Activated CD4-positive, alpha-beta T cell treated with anti-CD3 and anti-CD28 coated beads, Interleukin-2, amount 10 ng/mL, durations not matched to agents 24 days and 14 days (primary cell): ENCODE measurements around the gene DNAJC1. TPM values are rescaled to one million over a fixed set of nuclear protein-coding genes. Genes with fewer than 3 reads are reported as not detected.
"Not testable (repeated sequence)": the region's sequence is repeated elsewhere in the genome, so short reads cannot be mapped to it uniquely, and the experiment has no call there.

Experiments
- DNase-seq: peaks from one replicate; pipeline ENCODE4 v3.0.0; 2022
- H3K27ac Mint-ChIP-seq: one replicate; pipeline ENCODE4 v1.8.0; 2022; ENCODE audit warnings: mild to moderate bottlenecking, mixed read lengths
- H3K27me3 Mint-ChIP-seq: one replicate; pipeline ENCODE4 v1.8.0; 2022; ENCODE audit warnings: mixed read lengths
- H3K36me3 Mint-ChIP-seq: one replicate; pipeline ENCODE4 v1.8.0; 2022; ENCODE audit warnings: low read depth, mild to moderate bottlenecking, mixed read lengths
- H3K4me1 Mint-ChIP-seq: one replicate; pipeline ENCODE4 v1.8.0; 2021; ENCODE audit warnings: mixed read lengths
- H3K4me3 Mint-ChIP-seq: one replicate; pipeline ENCODE4 v1.8.0; 2022; ENCODE audit warnings: mild to moderate bottlenecking, moderate library complexity, mixed read lengths
- H3K9me3 Mint-ChIP-seq: one replicate; pipeline ENCODE4 v1.8.0; 2021; ENCODE audit warnings: mixed read lengths
- intact Hi-C: fragments of 100-400 bp; cut with micrococcal nuclease; formaldehyde crosslinking; loops from one replicate; pipeline ENCODE4 v1.15.1; 2023
- total RNA-seq: library from RNA; stranded (reverse); gene quantifications from 2 replicates; pipeline ENCODE4 v1.2.3, GENCODE V29; 2022

DNAJC1 gene
- total RNA-seq, 1 donor from 2014 or later = 22.4 TPM

DNA sequence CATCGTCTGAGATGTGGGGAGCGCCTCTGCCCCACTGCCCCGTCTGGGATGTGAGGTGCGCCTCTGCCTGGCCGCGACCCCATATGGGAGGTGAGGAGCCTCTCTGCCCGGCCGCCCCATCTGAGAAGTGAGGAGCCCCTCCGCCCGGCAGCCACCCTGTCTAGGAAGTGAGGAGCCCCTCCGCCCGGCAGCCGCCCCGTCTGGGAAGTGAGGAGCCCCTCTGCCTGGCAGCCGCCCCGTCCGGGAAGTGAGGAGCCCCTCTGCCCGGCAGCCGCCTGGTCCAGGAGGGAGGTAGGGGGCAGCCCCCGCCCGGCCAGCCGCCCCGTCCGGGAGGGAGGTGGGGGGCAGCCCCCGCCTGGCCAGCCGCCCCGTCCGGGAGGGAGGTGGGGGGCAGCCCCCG, 166.0 kb downstream of the DNAJC1 start:
- H3K27me3 Mint-ChIP-seq, H3K4me1 Mint-ChIP-seq, H3K4me3 Mint-ChIP-seq, H3K27ac Mint-ChIP-seq, intact Hi-C loops, DNase-seq: not testable (repeated sequence)
- H3K9me3 Mint-ChIP-seq = peaks cover 26% of the 10 kb centered on the region
- H3K36me3 Mint-ChIP-seq = peaks cover 28% of the 10 kb centered on the region

DNA sequence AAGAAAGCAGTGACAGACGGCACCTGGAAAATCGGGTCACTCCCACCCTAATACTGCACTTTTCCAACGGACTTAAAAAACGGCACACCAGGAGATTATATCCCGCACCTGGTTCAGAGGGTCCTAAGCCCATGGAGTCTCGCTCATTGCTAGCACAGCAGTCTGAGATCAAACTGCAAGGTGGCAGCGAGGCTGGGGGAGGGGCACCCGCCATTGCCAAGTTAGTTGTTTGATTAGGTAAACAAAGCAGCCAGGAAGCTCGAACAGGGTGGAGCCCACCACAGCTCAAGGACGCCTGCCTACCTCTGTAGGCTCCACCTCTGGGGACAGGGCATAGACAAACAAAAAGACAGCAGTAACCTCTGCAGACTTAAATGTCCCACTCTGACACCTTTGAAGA, 169.0 kb downstream of the DNAJC1 start:
- DNase-seq, H3K27ac Mint-ChIP-seq, intact Hi-C loops, H3K4me1 Mint-ChIP-seq, H3K4me3 Mint-ChIP-seq, H3K27me3 Mint-ChIP-seq: not testable (repeated sequence)
- Mint-ChIP-seq H3K36me3 (peaks cover 43% of the 10 kb centered on the region), H3K9me3 (peaks cover 42% of the 10 kb centered on the region)

DNA sequence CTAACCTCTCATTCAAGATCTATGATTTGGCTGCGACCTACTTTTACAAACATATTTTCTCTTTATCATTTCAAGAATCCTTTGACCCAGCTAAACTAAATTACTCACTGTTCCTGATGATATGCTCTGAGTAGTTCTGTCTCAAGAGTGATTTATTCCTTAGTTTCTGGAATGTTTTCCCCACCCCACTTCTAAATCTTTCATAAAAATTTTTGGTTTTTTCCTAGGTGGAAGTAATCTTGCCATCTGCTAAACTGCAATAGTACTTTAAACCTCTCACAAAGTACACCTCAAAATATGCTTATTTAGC, 170.8 kb downstream of the DNAJC1 start:
- Mint-ChIP-seq H3K27ac (no peak overlapping the region), H3K36me3 (peaks cover 34% of the 10 kb centered on the region), H3K4me1 (no peaks in the 10 kb centered on the region), H3K9me3 (peaks cover 35% of the 10 kb centered on the region), H3K4me3 (no peak overlapping the region), H3K27me3 (no peaks in the 10 kb centered on the region)
- no peak for DNase-seq
- intact Hi-C loops = no loop called here

DNA sequence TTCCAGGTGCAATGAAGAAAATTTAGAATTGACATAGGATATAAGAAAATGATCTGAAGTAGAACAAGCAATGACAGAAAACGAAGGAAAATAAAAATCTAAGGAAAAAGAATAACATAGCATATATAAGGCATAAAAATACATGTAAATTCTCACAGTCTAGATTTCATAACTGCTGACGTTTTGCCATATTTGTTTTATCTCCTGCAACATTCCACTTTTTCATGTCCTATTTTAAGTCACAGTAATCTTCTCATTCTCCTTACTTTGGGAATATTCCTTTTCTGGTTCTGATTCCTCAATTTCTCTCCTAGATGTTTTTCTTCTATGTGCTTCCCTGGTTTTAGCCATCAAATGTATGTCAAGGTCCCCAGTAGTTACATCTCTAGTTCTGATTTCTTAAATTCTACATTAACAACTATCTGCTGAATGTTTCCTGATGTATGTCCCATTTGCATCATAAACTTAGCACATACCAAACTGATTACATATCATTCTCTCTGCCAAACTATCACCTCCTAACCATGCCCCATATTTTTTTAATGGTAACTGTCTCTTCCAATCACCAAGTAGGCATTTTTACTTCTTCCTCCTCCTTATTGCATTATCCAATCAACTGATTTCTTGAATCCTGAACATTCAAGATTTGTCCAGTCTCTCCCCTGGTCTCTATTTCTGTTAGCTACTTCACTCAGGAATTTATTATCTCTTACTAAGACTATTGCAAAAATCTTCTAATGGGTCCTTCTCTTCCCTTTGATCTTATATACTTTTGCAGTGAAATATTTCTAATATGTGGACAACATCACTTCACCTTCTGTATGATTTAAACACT, 171.3 kb downstream of the DNAJC1 start:
- H3K9me3 Mint-ChIP-seq = peaks cover 35% of the 10 kb centered on the region

DNA sequence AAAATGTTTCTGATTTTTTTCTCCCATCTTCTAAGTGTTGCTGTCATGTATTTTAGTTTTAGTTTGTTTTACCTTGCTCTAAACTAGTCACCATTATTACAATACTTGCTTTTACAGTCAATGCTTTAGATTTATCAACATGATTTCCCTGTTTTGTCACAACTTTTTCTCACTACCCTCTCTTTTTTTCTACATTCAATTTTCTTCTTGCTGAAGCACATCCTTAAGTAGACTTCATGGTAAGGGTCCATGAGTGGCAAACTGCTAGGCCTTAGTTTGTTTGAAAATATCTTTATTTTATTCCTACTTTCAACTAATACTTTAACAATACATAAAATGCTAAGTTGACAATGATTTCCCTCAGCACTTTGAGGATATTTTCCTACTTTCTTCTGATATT, 173.5 kb downstream of the DNAJC1 start:
- Mint-ChIP-seq H3K9me3 (peaks cover 37% of the 10 kb centered on the region), H3K4me3 (no peak overlapping the region), H3K27ac (no peak overlapping the region), H3K4me1 (no peaks in the 10 kb centered on the region), H3K27me3 (no peaks in the 10 kb centered on the region), H3K36me3 (peaks cover 36% of the 10 kb centered on the region)
- no peak for DNase-seq
- intact Hi-C loops = no loop called here

More for the DNA sequence above, 171.3 kb downstream of the DNAJC1 start:
- Mint-ChIP-seq H3K4me3 (no peak overlapping the region), H3K36me3 (peaks cover 34% of the 10 kb centered on the region), H3K27ac (no peak overlapping the region), H3K27me3 (no peaks in the 10 kb centered on the region), H3K4me1 (no peaks in the 10 kb centered on the region)
- no peak for DNase-seq
- intact Hi-C loops = no loop called here

DNA sequence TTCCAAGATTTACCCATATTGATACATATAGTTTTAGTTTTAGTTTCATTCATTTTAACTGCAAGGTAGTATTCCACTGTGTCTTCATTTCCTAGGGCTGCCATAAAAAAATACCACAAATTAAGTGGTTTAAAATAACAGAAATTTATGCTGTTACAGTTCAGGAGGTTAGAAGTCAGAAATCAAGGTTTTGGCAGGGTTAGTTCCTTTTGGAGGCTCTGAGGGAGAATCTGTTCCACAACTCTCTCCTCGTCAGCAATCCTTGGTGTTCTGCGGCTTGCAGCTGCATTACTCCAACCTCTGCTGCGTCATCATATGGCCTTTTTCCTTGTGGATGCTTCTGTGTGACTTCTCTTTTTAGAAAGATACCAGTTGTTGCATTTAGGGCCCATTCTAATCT, 176.2 kb downstream of the DNAJC1 start:
- intact Hi-C loops = no loop called here
- no peak for DNase-seq
- H3K36me3 Mint-ChIP-seq = peaks cover 29% of the 10 kb centered on the region
- H3K4me3 Mint-ChIP-seq = no peak overlapping the region
- H3K9me3 Mint-ChIP-seq = peaks cover 33% of the 10 kb centered on the region
- no peaks in the 10 kb centered on the region for H3K4me1 Mint-ChIP-seq
- no peaks in the 10 kb centered on the region for H3K27me3 Mint-ChIP-seq
- no peak overlapping the region for H3K27ac Mint-ChIP-seq

DNA sequence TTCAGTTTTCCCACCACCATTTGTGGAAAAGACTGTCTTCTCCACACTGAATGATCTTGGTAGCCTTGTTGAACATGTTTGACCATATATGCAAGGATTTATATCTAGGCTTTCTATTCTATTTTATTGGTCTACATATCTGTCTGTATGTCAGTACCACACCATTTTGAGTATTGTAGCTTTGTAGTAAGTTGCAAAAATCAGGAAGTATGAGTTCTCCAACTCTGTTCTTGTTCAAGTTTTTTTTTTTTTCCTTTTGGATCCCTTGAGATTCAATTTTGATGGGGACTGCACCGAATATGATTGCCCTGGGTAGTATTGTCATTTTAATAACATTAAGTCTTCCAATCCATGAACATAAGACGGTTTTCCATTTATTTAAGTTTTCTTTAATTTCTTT, 176.8 kb downstream of the DNAJC1 start:
- H3K27ac Mint-ChIP-seq = no peak overlapping the region
- H3K4me1 Mint-ChIP-seq = no peaks in the 10 kb centered on the region
- H3K27me3 Mint-ChIP-seq = no peaks in the 10 kb centered on the region
- intact Hi-C loops = no loop called here
- H3K4me3 Mint-ChIP-seq = no peak overlapping the region
- peaks cover 26% of the 10 kb centered on the region for H3K36me3 Mint-ChIP-seq
- no peak for DNase-seq
- peaks cover 29% of the 10 kb centered on the region for H3K9me3 Mint-ChIP-seq

DNA sequence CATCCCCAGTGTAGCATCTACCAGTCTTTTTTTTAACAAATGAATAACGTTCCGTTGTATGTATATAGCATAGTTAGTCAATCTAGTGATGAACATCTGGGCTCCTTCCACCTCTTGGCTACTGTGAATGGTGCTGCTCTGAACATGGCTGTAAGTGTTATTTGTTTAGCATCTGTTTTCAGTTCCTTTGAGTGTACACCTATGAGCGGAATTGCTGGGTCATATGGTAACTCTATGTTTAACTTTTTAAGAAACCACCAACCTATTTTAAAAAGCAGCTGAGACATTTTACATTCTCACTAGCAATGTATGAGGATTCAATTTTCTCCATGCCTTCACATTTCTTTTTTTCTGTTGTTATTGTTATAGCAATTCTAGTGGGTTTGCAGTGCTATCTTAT, 178.2 kb downstream of the DNAJC1 start:
- H3K36me3 Mint-ChIP-seq = peaks cover 20% of the 10 kb centered on the region
- no peaks in the 10 kb centered on the region for H3K4me1 Mint-ChIP-seq
- peaks cover 22% of the 10 kb centered on the region for H3K9me3 Mint-ChIP-seq
- no peaks in the 10 kb centered on the region for H3K27me3 Mint-ChIP-seq
- no peak for DNase-seq
- no peak overlapping the region for H3K27ac Mint-ChIP-seq
- intact Hi-C loops = no loop called here
- H3K4me3 Mint-ChIP-seq = no peak overlapping the region

DNA sequence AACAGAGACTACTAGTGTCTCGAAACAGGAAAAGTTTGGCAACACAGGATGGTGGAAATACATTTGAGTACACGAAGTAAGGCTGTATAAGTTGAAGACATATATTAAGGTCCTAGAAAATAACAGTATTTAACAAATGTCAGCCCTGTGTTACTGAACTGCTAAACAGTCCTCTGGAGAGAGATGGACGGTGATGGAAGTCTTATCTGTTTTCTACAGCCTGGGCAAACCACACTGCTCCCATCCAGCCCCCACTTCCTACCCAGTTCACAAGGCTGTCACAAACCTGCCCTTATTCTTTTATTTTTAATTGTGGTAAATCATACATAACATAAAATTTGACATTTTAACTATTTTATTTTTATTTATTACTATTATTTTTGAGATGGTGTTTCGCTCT, 179.1 kb downstream of the DNAJC1 start:
- no peak overlapping the region for H3K27ac Mint-ChIP-seq
- H3K4me1 Mint-ChIP-seq = no peaks in the 10 kb centered on the region
- H3K36me3 Mint-ChIP-seq = peaks cover 14% of the 10 kb centered on the region

DNA sequence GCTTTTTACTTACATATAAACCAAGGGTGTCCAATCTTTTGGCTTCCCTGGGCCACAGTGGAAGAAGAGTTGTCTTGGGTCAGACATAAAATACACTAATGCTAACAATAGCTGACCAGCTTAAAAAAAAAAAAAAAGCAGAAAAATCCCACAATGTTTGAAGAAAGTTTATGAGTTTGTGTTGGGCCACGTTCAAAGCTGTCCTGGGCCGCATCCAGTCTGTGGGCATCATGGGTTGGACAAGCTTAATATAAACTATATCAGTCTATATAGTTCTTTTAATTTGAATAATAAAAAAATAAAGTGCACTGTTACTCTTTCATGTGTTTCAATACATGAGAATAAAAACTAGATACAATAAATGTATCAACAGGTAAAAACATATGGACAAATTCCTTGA, 179.9 kb downstream of the DNAJC1 start:
- Mint-ChIP-seq H3K9me3 (peaks cover 15% of the 10 kb centered on the region), H3K4me3 (no peak overlapping the region), H3K4me1 (no peaks in the 10 kb centered on the region), H3K36me3 (peaks cover 14% of the 10 kb centered on the region), H3K27me3 (no peaks in the 10 kb centered on the region), H3K27ac (no peak overlapping the region)
- intact Hi-C loops = no loop called here
- DNase-seq = no peak

More for the DNA sequence above, 179.1 kb downstream of the DNAJC1 start:
- Mint-ChIP-seq H3K4me3 (no peak overlapping the region), H3K9me3 (peaks cover 15% of the 10 kb centered on the region), H3K27me3 (no peaks in the 10 kb centered on the region)
- intact Hi-C loops = no loop called here
- DNase-seq = no peak

DNA sequence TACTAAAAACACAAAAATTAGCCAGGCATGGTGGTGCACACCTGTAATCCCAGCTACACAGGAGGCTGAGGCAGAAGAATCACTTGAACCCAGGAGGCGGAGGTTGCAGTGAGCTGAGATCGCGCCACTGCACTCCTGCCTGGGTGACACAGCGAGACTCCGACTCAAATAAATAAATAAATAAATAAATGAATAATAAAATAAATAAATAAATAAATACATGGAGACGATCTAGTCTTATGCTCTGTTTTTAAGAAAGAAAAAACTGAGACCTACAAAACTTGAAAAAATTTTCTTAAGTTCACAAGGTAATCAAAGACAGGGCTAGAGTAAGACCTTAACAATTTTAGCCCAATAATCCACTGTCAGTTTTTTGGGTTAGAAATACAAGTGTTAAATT, 181.3 kb downstream of the DNAJC1 start:
- DNase-seq, H3K27me3 Mint-ChIP-seq, H3K27ac Mint-ChIP-seq, H3K4me3 Mint-ChIP-seq, H3K4me1 Mint-ChIP-seq, intact Hi-C loops: not testable (repeated sequence)
- Mint-ChIP-seq H3K36me3 (peaks cover 14% of the 10 kb centered on the region), H3K9me3 (peaks cover 15% of the 10 kb centered on the region)

DNA sequence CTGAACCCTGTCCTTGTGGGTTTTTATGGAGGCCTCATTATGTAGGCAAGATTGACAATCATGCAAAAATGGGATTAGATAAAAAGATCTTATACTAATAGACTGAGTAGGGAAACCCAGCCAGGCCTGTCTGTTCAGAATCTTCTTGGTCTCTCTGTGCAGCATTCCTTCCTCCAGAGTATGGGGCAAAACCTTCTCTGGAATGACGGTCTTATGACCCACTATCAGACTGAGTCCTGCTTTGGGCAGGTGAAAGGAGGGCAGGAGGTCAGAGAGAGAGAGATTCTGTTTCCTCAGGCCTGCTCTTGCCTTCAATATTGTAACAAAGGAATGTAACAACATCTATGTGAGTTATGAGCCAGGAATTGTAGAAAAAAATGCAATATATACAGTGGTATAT, 182.6 kb downstream of the DNAJC1 start:
- intact Hi-C loops = no loop called here

DNA sequence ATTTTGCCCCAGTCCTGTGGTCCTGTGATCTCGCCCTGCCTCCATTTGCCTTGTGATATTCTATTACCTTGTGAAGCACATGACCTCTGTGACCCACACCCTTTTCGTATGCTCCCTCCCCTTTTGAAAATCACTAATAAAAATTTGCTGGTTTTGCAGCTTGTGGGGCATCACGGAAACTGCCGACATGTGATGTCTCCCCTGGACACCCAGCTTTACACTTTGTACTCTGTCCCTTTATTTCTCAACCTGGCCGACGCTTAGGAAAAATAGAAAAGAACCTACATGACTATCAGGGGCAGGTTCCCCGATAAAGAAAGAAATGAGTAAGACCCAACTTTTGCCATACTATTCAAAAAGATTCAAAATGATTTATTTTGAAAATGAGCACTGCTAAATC, 185.1 kb downstream of the DNAJC1 start:
- H3K36me3 Mint-ChIP-seq, H3K4me3 Mint-ChIP-seq, H3K9me3 Mint-ChIP-seq, intact Hi-C loops, H3K4me1 Mint-ChIP-seq, H3K27me3 Mint-ChIP-seq, H3K27ac Mint-ChIP-seq, DNase-seq: not testable (repeated sequence)

More for the DNA sequence above, 182.6 kb downstream of the DNAJC1 start:
- Mint-ChIP-seq H3K36me3 (peaks cover 9% of the 10 kb centered on the region), H3K27me3 (no peaks in the 10 kb centered on the region), H3K27ac (no peak overlapping the region), H3K4me3 (no peak overlapping the region), H3K4me1 (no peaks in the 10 kb centered on the region), H3K9me3 (peaks cover 9% of the 10 kb centered on the region)
- no peak for DNase-seq

DNA sequence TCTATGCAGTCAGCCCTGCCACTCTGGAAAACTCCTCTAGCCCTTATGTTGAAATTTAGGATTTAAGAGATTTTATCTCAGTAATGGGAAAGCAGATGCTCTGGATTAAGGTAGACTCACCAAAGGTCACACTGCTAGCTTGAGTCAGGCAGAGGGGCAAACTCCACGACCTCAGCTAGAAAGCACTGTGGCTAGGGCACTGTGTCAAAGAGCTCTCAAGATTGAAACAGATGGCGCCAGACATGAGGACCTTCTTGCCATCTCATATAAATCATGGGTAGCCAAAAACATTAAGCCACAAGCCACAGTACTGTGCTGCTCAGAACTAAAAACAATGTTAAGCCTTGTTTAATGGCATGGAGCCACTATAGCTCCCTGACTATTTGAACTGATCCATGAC, 188.7 kb downstream of the DNAJC1 start:
- Mint-ChIP-seq H3K27ac (no peak overlapping the region), H3K4me3 (no peak overlapping the region), H3K27me3 (no peaks in the 10 kb centered on the region), H3K4me1 (no peaks in the 10 kb centered on the region), H3K36me3 (peaks cover 3% of the 10 kb centered on the region), H3K9me3 (no peaks in the 10 kb centered on the region)
- intact Hi-C loops = no loop called here
- DNase-seq = no peak

DNA sequence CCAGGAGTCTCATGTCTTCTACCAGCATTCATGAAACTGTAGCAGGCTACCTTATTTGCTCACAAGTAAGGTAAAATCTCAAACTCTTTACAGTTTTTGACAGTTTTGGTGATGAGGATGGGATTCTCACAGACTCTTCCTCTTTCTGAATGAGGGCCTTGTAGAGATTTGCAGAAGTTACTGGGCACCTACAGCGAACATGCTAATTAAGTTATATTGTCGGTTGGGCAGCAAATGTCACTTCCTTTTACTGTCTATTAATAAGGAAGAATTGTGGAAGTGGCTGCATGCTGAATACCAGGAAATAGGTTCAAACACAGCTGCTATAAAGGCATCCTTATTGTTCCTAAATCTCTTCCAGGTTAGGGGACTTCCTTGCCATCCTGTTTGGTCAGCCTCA, 189.6 kb downstream of the DNAJC1 start:
- H3K9me3 Mint-ChIP-seq = no peaks in the 10 kb centered on the region
- peaks cover 3% of the 10 kb centered on the region for H3K36me3 Mint-ChIP-seq
- no peak overlapping the region for H3K4me3 Mint-ChIP-seq
- H3K4me1 Mint-ChIP-seq = no peaks in the 10 kb centered on the region
- no peak overlapping the region for H3K27ac Mint-ChIP-seq
- intact Hi-C loops = no loop called here
- H3K27me3 Mint-ChIP-seq = no peaks in the 10 kb centered on the region
- no peak for DNase-seq
